Loucy (cell line): ENCODE results near the gene RPAP2.

Experiments used
- H2AFZ ChIP-seq: fragments of 200-600 bp; sonication (generic); 2 replicates; pipeline ENCODE4 v1.6.0; 2016; ENCODE audit warnings: antibody characterized with exemption, mild to moderate bottlenecking, low read length, moderate library complexity
- H3F3A ChIP-seq: fragments of 200-600 bp; 2 replicates; pipeline ENCODE4 v1.6.0; 2016; ENCODE audit warnings: antibody characterized with exemption, low read depth, mild to moderate bottlenecking
- H3K27me3 ChIP-seq: fragments of 200-600 bp; sonication (generic); 2 replicates; pipeline ENCODE4 v1.6.1; 2014; ENCODE audit warnings: low read length, mild to moderate bottlenecking; ENCODE audit not compliant: insufficient read depth, poor library complexity, severe bottlenecking
- H3K36me3 ChIP-seq: fragments of 200-600 bp; sonication (generic); 2 replicates; pipeline ENCODE4 v1.6.1; 2016; ENCODE audit warnings: low read length; ENCODE audit not compliant: insufficient read depth
- H3K4me1 ChIP-seq: fragments of 200-600 bp; sonication (generic); 2 replicates; pipeline ENCODE4 v1.5.1; 2014; ENCODE audit warnings: low read length, mild to moderate bottlenecking; ENCODE audit not compliant: insufficient read depth, poor library complexity, severe bottlenecking
- H3K4me2 ChIP-seq: fragments of 200-600 bp; sonication (generic); 2 replicates; pipeline ENCODE4 v1.6.0; 2014; ENCODE audit warnings: antibody characterized with exemption, low read length, low read depth, mild to moderate bottlenecking; ENCODE audit not compliant: poor library complexity, severe bottlenecking
- H3K4me3 ChIP-seq: fragments of 200-600 bp; sonication (generic); 2 replicates; pipeline ENCODE4 v1.5.1; 2014; ENCODE audit warnings: low read length, mild to moderate bottlenecking, mixed read lengths; ENCODE audit not compliant: poor library complexity, severe bottlenecking
- H3K79me2 ChIP-seq: fragments of 200-600 bp; sonication (generic); 2 replicates; pipeline ENCODE4 v1.6.1; 2014; ENCODE audit warnings: low read length; ENCODE audit not compliant: insufficient read depth
- H3K9ac ChIP-seq: fragments of 200-600 bp; sonication (generic); 2 replicates; pipeline ENCODE4 v1.6.0; 2014; ENCODE audit warnings: mild to moderate bottlenecking, low read depth, low read length, moderate library complexity; ENCODE audit not compliant: poor library complexity, severe bottlenecking
- H3K9me2 ChIP-seq: fragments of 200-600 bp; sonication (generic); replicated peaks from 2 replicates; pipeline ENCODE4 v1.6.1; 2016; ENCODE audit warnings: low read depth, low read length, mixed read lengths
- H3K9me3 ChIP-seq: fragments of 200-600 bp; sonication (generic); 2 replicates; pipeline ENCODE4 v1.6.1; 2014; ENCODE audit warnings: mild to moderate bottlenecking, antibody characterized with exemption, low read length, low read depth; ENCODE audit not compliant: insufficient read depth
- H4K20me1 ChIP-seq: fragments of 200-600 bp; sonication (generic); 2 replicates; pipeline ENCODE4 v1.6.0; 2014; ENCODE audit warnings: antibody characterized with exemption, low read length, mild to moderate bottlenecking; ENCODE audit not compliant: insufficient read depth, poor library complexity, severe bottlenecking
- EZH2phosphoT487 ChIP-seq: fragments of 200-600 bp; IDR thresholded peaks from 2 replicates; pipeline ENCODE4 v1.6.1; 2018; ENCODE audit warnings: antibody characterized with exemption, mild to moderate bottlenecking, moderate library complexity, borderline replicate concordance
- TF ChIP-seq, protein P1 (sequence below): fragments of 200-600 bp; sonication (generic); conservative IDR thresholded peaks from 2 replicates; pipeline ENCODE4 v1.5.1; 2014; ENCODE audit warnings: mild to moderate bottlenecking, antibody characterized with exemption, low read length

Gene RPAP2

DNA sequence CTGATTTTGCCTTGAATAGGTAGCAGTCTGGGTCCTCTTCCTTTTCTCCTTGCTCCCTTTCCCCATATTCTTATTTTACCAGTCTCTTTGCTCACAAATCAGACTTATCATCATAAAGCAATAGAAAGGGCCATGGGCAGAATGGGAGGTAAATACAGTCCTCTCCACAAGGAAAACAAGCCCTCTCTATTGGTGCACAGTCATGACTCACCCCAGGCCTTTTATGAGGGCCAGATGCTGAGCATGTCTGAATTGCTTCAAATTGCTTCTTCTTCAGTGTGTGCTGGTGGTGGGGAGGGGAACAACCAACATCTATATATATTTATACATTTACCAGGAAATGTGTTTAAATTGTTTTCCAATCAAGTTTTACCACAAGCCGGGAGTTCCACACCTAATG is 112.7 kb downstream of the RPAP2 start:
- Histone ChIP-seq H3K9me2 (no peaks in the 10 kb centered on the region), H3K27me3 (no peaks in the 10 kb centered on the region), H3K79me2 (no peaks in the 10 kb centered on the region), H3K4me3 (peak overlapping the region; percentile 69), H2AFZ (no peak overlapping the region), H3K36me3 (no peaks in the 10 kb centered on the region), H3K4me2 (peak overlapping the region; percentile 94), H3K9me3 (no peaks in the 10 kb centered on the region), H3F3A (no peaks in the 10 kb centered on the region), H3K4me1 (peaks cover 36% of the 10 kb centered on the region), H3K9ac (peak overlapping the region; percentile 68), H4K20me1 (no peaks in the 10 kb centered on the region)
- no peak for TF ChIP-seq EZH2phosphoT487
- TF ChIP-seq, protein P1, sequence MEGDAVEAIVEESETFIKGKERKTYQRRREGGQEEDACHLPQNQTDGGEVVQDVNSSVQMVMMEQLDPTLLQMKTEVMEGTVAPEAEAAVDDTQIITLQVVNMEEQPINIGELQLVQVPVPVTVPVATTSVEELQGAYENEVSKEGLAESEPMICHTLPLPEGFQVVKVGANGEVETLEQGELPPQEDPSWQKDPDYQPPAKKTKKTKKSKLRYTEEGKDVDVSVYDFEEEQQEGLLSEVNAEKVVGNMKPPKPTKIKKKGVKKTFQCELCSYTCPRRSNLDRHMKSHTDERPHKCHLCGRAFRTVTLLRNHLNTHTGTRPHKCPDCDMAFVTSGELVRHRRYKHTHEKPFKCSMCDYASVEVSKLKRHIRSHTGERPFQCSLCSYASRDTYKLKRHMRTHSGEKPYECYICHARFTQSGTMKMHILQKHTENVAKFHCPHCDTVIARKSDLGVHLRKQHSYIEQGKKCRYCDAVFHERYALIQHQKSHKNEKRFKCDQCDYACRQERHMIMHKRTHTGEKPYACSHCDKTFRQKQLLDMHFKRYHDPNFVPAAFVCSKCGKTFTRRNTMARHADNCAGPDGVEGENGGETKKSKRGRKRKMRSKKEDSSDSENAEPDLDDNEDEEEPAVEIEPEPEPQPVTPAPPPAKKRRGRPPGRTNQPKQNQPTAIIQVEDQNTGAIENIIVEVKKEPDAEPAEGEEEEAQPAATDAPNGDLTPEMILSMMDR = no peak

DNA sequence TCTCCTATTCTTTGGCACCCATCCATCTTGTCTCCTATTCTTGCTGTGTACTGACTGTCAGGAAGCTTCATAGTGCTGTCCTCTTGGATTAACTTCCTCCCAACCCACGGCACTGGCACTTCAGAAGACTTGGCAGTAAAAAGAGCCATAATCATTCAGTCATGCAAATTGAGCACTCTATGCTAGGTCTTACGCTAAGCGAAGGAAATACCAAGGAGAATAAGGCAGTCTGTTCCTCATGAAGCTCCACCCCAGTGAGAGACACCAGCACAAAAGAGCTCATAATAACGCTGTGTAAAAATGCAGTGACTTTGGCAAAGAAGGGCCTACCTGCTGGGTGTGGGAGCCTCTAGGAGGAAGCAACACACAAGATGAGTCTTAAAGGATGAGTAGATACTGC is 120.8 kb downstream of the RPAP2 start:
- H2AFZ ChIP-seq = no peak overlapping the region
- H3K36me3 ChIP-seq = no peaks in the 10 kb centered on the region
- no peak overlapping the region for H3K9ac ChIP-seq
- no peaks in the 10 kb centered on the region for H3K9me2 ChIP-seq
- H4K20me1 ChIP-seq = no peaks in the 10 kb centered on the region
- H3K9me3 ChIP-seq = no peaks in the 10 kb centered on the region
- TF ChIP-seq EZH2phosphoT487 = no peak
- TF ChIP-seq, protein P1 = no peak
- no peaks in the 10 kb centered on the region for H3K27me3 ChIP-seq
- no peak overlapping the region for H3K4me2 ChIP-seq
- H3F3A ChIP-seq = no peaks in the 10 kb centered on the region
- H3K4me3 ChIP-seq = no peak overlapping the region
- no peaks in the 10 kb centered on the region for H3K79me2 ChIP-seq
- H3K4me1 ChIP-seq = no peaks in the 10 kb centered on the region

DNA sequence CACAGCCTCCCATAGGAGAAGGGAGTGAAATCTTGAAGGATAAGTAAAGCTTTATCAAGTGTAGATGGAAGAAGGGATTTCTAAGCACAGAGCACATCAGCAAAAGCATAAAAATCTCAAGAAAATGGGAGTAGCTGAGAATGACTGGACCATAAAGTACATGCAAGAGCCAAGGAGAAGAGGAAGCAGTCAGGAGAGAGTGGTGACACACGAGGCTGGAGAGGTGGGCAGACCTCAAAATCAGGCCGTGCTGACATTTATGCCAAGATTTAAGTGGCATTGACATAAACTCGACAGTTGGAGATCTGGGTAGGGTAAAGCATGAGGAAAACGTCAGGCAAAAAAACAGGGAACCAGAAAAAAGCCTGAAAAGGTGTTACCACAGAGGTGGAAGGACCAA is 125.5 kb downstream of the RPAP2 start:
- Histone ChIP-seq H3K9me2 (no peaks in the 10 kb centered on the region), H3K9ac (no peak overlapping the region), H3F3A (no peaks in the 10 kb centered on the region), H3K4me3 (no peak overlapping the region), H3K4me1 (no peaks in the 10 kb centered on the region), H3K9me3 (no peaks in the 10 kb centered on the region), H3K27me3 (no peaks in the 10 kb centered on the region), H4K20me1 (no peaks in the 10 kb centered on the region), H3K4me2 (no peak overlapping the region), H3K36me3 (no peaks in the 10 kb centered on the region), H3K79me2 (no peaks in the 10 kb centered on the region), H2AFZ (no peak overlapping the region)
- TF ChIP-seq, protein P1 = no peak
- no peak for TF ChIP-seq EZH2phosphoT487
